Ishikawa (cell line): ENCODE results near the gene TACC2.

Experiments used
- CEBPB ChIP-seq: IDR thresholded peaks from 2 replicates; pipeline ENCODE4 v1.6.1; 2012
- CREB1 ChIP-seq: IDR thresholded peaks from 2 replicates; pipeline ENCODE4 v1.6.1; 2012; ENCODE audit warnings: low read depth
- EGR1 ChIP-seq: IDR thresholded peaks from 2 replicates; pipeline ENCODE4 v1.6.1; 2012
- EP300 ChIP-seq: IDR thresholded peaks from 2 replicates; pipeline ENCODE4 v1.6.1; 2012; ENCODE audit warnings: borderline replicate concordance
- FOXM1 ChIP-seq: IDR thresholded peaks from 2 replicates; pipeline ENCODE4 v1.6.1; 2012; ENCODE audit warnings: low read depth, borderline replicate concordance
- NFIC ChIP-seq: IDR thresholded peaks from 2 replicates; pipeline ENCODE4 v1.6.1; 2012
- RAD21 ChIP-seq: IDR thresholded peaks from 2 replicates; pipeline ENCODE4 v1.6.1; 2012; ENCODE audit warnings: low read depth
- REST ChIP-seq: IDR thresholded peaks from 2 replicates; pipeline ENCODE4 v1.6.1; 2012; ENCODE audit warnings: low read depth, mild to moderate bottlenecking
- TAF1 ChIP-seq: IDR thresholded peaks from 2 replicates; pipeline ENCODE4 v1.6.1; 2012; ENCODE audit warnings: low read depth, mild to moderate bottlenecking
- TCF12 ChIP-seq: IDR thresholded peaks from 2 replicates; pipeline ENCODE4 v1.6.1; 2012; ENCODE audit warnings: low read depth
- TEAD4 ChIP-seq: IDR thresholded peaks from 2 replicates; pipeline ENCODE4 v1.6.1; 2012
- YY1 ChIP-seq: IDR thresholded peaks from 2 replicates; pipeline ENCODE4 v1.6.1; 2012; ENCODE audit warnings: low read depth
- ZBTB7A ChIP-seq: IDR thresholded peaks from 2 replicates; pipeline ENCODE4 v1.6.1; 2012; ENCODE audit warnings: low read depth
- TF ChIP-seq, protein P1 (sequence below): IDR thresholded peaks from 2 replicates; pipeline ENCODE4 v1.6.1; 2012
- TF ChIP-seq, protein P2 (sequence below): IDR thresholded peaks from 2 replicates; pipeline ENCODE4 v1.6.1; 2012

Gene TACC2

DNA sequence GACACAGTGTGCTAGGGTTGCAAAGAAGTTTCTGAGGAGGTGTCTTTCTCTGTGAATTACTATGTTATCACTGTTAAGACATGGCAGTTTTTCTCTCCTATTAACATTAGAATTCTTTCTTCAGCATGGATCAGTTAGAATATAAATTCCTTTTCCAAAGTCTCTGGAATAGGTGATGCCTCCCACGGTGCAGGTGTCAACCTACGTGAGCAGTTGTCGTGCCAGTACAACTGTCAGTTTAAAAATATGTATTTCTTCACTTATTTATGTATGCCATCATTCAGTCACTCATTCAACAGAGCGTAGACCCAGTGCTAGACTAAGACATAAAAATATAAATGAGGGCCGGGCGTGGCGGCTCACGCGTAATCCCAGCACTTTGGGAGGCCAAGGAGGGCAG, 83.5 kb downstream of the TACC2 start:
- no peak for TF ChIP-seq REST
- no peak for TF ChIP-seq RAD21
- no peak for TF ChIP-seq TCF12
- TF ChIP-seq TEAD4, result no peak
- TF ChIP-seq TAF1, result no peak
- TF ChIP-seq EGR1, result no peak
- no peak for TF ChIP-seq FOXM1
- TF ChIP-seq CREB1, result no peak
- TF ChIP-seq, protein P1, sequence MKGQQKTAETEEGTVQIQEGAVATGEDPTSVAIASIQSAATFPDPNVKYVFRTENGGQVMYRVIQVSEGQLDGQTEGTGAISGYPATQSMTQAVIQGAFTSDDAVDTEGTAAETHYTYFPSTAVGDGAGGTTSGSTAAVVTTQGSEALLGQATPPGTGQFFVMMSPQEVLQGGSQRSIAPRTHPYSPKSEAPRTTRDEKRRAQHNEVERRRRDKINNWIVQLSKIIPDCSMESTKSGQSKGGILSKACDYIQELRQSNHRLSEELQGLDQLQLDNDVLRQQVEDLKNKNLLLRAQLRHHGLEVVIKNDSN, result no peak
- TF ChIP-seq, protein P2, sequence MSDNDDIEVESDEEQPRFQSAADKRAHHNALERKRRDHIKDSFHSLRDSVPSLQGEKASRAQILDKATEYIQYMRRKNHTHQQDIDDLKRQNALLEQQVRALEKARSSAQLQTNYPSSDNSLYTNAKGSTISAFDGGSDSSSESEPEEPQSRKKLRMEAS, result no peak
- TF ChIP-seq NFIC, result no peak
- no peak for TF ChIP-seq YY1
- TF ChIP-seq CEBPB, result no peak
- no peak for TF ChIP-seq ZBTB7A
- no peak for TF ChIP-seq EP300

DNA sequence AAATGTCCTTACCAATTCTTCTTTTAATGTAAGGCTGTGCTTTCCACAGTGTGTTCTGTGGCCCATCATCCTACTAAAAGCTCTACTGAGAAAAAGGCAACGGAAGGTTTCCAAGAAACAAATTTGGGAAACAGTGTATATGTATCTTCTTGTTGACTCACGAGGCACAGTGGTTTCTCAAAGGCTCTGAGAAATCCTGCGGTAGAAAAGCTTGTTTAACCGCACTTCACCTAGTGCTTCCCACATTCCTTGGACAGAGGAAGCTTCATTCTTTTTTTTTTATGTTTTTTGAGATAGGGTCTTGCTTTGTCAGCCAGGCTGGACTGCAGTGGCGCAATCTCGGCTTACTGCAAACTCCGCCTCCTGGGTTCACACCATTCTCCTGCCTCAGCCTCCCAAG, 84.5 kb downstream of the TACC2 start:
- TF ChIP-seq ZBTB7A (no peak), YY1 (no peak), TCF12 (no peak), EGR1 (no peak), EP300 (no peak), TEAD4 (no peak), CREB1 (no peak), CEBPB (no peak), NFIC (no peak), RAD21 (no peak), FOXM1 (no peak), REST (no peak), TAF1 (no peak)
- TF ChIP-seq, protein P2, result no peak
- TF ChIP-seq, protein P1, result no peak

- no peak for TF ChIP-seq CEBPB
- no peak for TF ChIP-seq CREB1
- TF ChIP-seq, protein P2, result no peak
- TF ChIP-seq EP300, result no peak
- no peak for TF ChIP-seq TCF12
- no peak for TF ChIP-seq REST
- TF ChIP-seq TAF1, result no peak
- TF ChIP-seq RAD21, result no peak
- TF ChIP-seq TEAD4, result no peak
- TF ChIP-seq EGR1, result no peak
- TF ChIP-seq, protein P1, result no peak
- no peak for TF ChIP-seq YY1
- TF ChIP-seq ZBTB7A, result no peak
- TF ChIP-seq FOXM1, result no peak
- no peak for TF ChIP-seq NFIC
Observed at GRCh38 chr10:122075171-122075570, 86.2 kb downstream of the TACC2 start.

GRCh38 chr10:122077311-122077875, 88.4 kb downstream of the TACC2 start:
- TF ChIP-seq REST (no peak), CEBPB (no peak), TAF1 (no peak), ZBTB7A (no peak), NFIC (no peak), TEAD4 (no peak), CREB1 (no peak)
- TF ChIP-seq, protein P2, result no peak
